Stimulated activated CD8-positive, alpha-beta memory T cell treated with anti-CD3 and anti-CD28 coated beads, Interleukin-7, amount 100 ng/mL, for 1 hour (primary cell): ENCODE data around the gene TNFAIP3.
"Not testable (repeated sequence)": the region's sequence is repeated elsewhere in the genome, so short reads cannot be mapped to it uniquely, and the experiment has no call there.

Experiments used
- DNase-seq, 2 donors: peaks; one replicate each; pipeline ENCODE4 v3.0.0-alpha.2; 2020; ENCODE audit warnings: low read depth in 2 of 2

The TNFAIP3 gene

GRCh38 chr6:137844773-137845172 is 22.3 kb upstream of the TNFAIP3 start:
- DNase-seq, result not testable (repeated sequence)

GRCh38 chr6:137845460-137845859 is 21.6 kb upstream of the TNFAIP3 start:
- DNase-seq, result no peak

GRCh38 chr6:137846274-137846673 is 20.8 kb upstream of the TNFAIP3 start:
- no peak for DNase-seq

- DNase-seq, result no peak
These were observed 20.2 kb upstream of the TNFAIP3 start for GRCh38 chr6:137846772-137847313.

- no peak for DNase-seq
These were observed 19.3 kb upstream of the TNFAIP3 start for GRCh38 chr6:137847748-137848147.

GRCh38 chr6:137848672-137849071 is 18.4 kb upstream of the TNFAIP3 start:
- no peak for DNase-seq

- no peak for DNase-seq
These were observed 17.7 kb upstream of the TNFAIP3 start for GRCh38 chr6:137849181-137849980.

GRCh38 chr6:137849981-137850714 is 16.9 kb upstream of the TNFAIP3 start:
- no peak for DNase-seq

GRCh38 chr6:137850816-137851602 is 16.1 kb upstream of the TNFAIP3 start:
- no peak for DNase-seq

GRCh38 chr6:137851669-137852068 is 15.4 kb upstream of the TNFAIP3 start:
- no peak for DNase-seq

- no peak for DNase-seq
These were observed 14.7 kb upstream of the TNFAIP3 start for GRCh38 chr6:137852346-137852745.

GRCh38 chr6:137852811-137853210 is 14.2 kb upstream of the TNFAIP3 start:
- DNase-seq, result no peak

GRCh38 chr6:137853569-137854213 is 13.4 kb upstream of the TNFAIP3 start:
- no peak for DNase-seq

- no peak for DNase-seq
These were observed 10.7 kb upstream of the TNFAIP3 start for GRCh38 chr6:137856138-137856898.

GRCh38 chr6:137859025-137859424 is 8.0 kb upstream of the TNFAIP3 start:
- no peak for DNase-seq

- DNase-seq, result no peak
These were observed 6.6 kb upstream of the TNFAIP3 start for GRCh38 chr6:137860394-137861005.

- DNase-seq, result no peak
These were observed 5.3 kb upstream of the TNFAIP3 start for GRCh38 chr6:137861550-137862337.

- DNase-seq, result no peak
These were observed 4.5 kb upstream of the TNFAIP3 start for GRCh38 chr6:137862419-137863090.
